ENCODE measurements around the gene CCL4.
A peak's percentile ranks its signal among the peaks of the same experiment; 100 is the strongest.
"Not testable (repeated sequence)": the region's sequence is repeated elsewhere in the genome, so short reads cannot be mapped to it uniquely, and the experiment has no call there.

Gene CCL4

GRCh38 chr17:36103401-36103975 lies at the start of gene CCL4:
Gene CCL4, plus strand, starts transcription at chr17:36103827. Its CDS starts 79 bp downstream, at chr17:36103906.
- H3K27me3 ChIP-seq (replicated peaks; ENCODE audit: insufficient read depth, low read length); H3K36me3 ChIP-seq (replicated peaks; ENCODE audit: insufficient read depth, low read length); H3K79me2 ChIP-seq (ENCODE audit: low read length); H3K9me3 ChIP-seq (replicated peaks; ENCODE audit: insufficient read depth, low read length); H3K9me2 ChIP-seq (replicated peaks; ENCODE audit: insufficient read depth, low read length); H4K20me1 ChIP-seq (ENCODE audit: insufficient read depth, low read length); H2AFZ ChIP-seq (ENCODE audit: low read length): not testable (repeated sequence)
- Histone ChIP-seq H3K27ac (ENCODE audit: low read length) (peak within 1 kb of the TSS; percentile 91), H3K4me1 (ENCODE audit: low read length) (peaks cover 43% of the 10 kb centered on the region), H3F3A (ENCODE audit: insufficient read depth, low read length) (peaks cover 14% of the 10 kb centered on the region), H3K4me3 (ENCODE audit: low read length) (peak within 1 kb of the TSS; percentile 22; the same call in 1 of the 2 replicates), H3K4me2 (ENCODE audit: low read depth, low read length) (peak within 1 kb of the TSS; percentile 27; the same call in 1 of the 2 replicates), H3K9ac (ENCODE audit: low read length) (peak within 1 kb of the TSS; percentile 57)
- DNase-seq, result peak; percentile 36

GRCh38 chr17:36055171-36055570 lies 48.5 kb upstream of the CCL4 start:
- Histone ChIP-seq H3F3A (ENCODE audit: insufficient read depth, low read length) (no peaks in the 10 kb centered on the region), H3K4me3 (ENCODE audit: low read length) (no peak overlapping the region), H3K79me2 (ENCODE audit: low read length) (no peaks in the 10 kb centered on the region), H3K9me3 (replicated peaks; ENCODE audit: insufficient read depth, low read length) (no peaks in the 10 kb centered on the region), H4K20me1 (ENCODE audit: insufficient read depth, low read length) (no peaks in the 10 kb centered on the region), H3K4me2 (ENCODE audit: low read depth, low read length) (no peak overlapping the region), H3K27ac (ENCODE audit: low read length) (no peak overlapping the region), H3K27me3 (replicated peaks; ENCODE audit: insufficient read depth, low read length) (no peaks in the 10 kb centered on the region), H3K9me2 (replicated peaks; ENCODE audit: insufficient read depth, low read length) (no peaks in the 10 kb centered on the region), H2AFZ (ENCODE audit: low read length) (no peak overlapping the region), H3K36me3 (replicated peaks; ENCODE audit: insufficient read depth, low read length) (no peaks in the 10 kb centered on the region), H3K4me1 (ENCODE audit: low read length) (no peaks in the 10 kb centered on the region), H3K9ac (ENCODE audit: low read length) (no peak overlapping the region)
- DNase-seq, result no peak
- TF ChIP-seq EZH2 (optimal IDR thresholded peaks at IDR 0.05; ENCODE audit: low read depth, low read length) (no peak), CTCF (IDR thresholded peaks at IDR 0.05; ENCODE audit: low read length) (no peak), EZH2phosphoT487 (IDR thresholded peaks at IDR 0.05; ENCODE audit: low read length) (no peak)

- H2AFZ ChIP-seq (ENCODE audit: low read length), result no peak overlapping the region
- no peaks in the 10 kb centered on the region for H3K9me2 ChIP-seq (replicated peaks; ENCODE audit: insufficient read depth, low read length)
- no peaks in the 10 kb centered on the region for H3K36me3 ChIP-seq (replicated peaks; ENCODE audit: insufficient read depth, low read length)
- H3F3A ChIP-seq (ENCODE audit: insufficient read depth, low read length), result no peaks in the 10 kb centered on the region
- no peak for DNase-seq
- H3K9me3 ChIP-seq (replicated peaks; ENCODE audit: insufficient read depth, low read length), result no peaks in the 10 kb centered on the region
- H3K79me2 ChIP-seq (ENCODE audit: low read length), result no peaks in the 10 kb centered on the region
- no peak overlapping the region for H3K4me2 ChIP-seq (ENCODE audit: low read depth, low read length)
- H3K27ac ChIP-seq (ENCODE audit: low read length), result no peak overlapping the region
- no peak overlapping the region for H3K4me3 ChIP-seq (ENCODE audit: low read length)
- H4K20me1 ChIP-seq (ENCODE audit: insufficient read depth, low read length), result no peaks in the 10 kb centered on the region
- H3K4me1 ChIP-seq (ENCODE audit: low read length), result no peaks in the 10 kb centered on the region
- no peaks in the 10 kb centered on the region for H3K27me3 ChIP-seq (replicated peaks; ENCODE audit: insufficient read depth, low read length)
- TF ChIP-seq CTCF (IDR thresholded peaks at IDR 0.05; ENCODE audit: low read length), result no peak
- TF ChIP-seq EZH2 (optimal IDR thresholded peaks at IDR 0.05; ENCODE audit: low read depth, low read length), result no peak
- TF ChIP-seq EZH2phosphoT487 (IDR thresholded peaks at IDR 0.05; ENCODE audit: low read length), result no peak
- no peak overlapping the region for H3K9ac ChIP-seq (ENCODE audit: low read length)
These were observed 47.6 kb upstream of the CCL4 start for GRCh38 chr17:36055921-36056520.

GRCh38 chr17:36057911-36058310 lies 45.7 kb upstream of the CCL4 start:
- no peak overlapping the region for H3K4me2 ChIP-seq (ENCODE audit: low read depth, low read length)
- no peak for DNase-seq
- no peak overlapping the region for H3K9ac ChIP-seq (ENCODE audit: low read length)
- no peaks in the 10 kb centered on the region for H3K9me3 ChIP-seq (replicated peaks; ENCODE audit: insufficient read depth, low read length)
- no peaks in the 10 kb centered on the region for H3K27me3 ChIP-seq (replicated peaks; ENCODE audit: insufficient read depth, low read length)
- no peaks in the 10 kb centered on the region for H4K20me1 ChIP-seq (ENCODE audit: insufficient read depth, low read length)
- H2AFZ ChIP-seq (ENCODE audit: low read length), result no peak overlapping the region
- no peaks in the 10 kb centered on the region for H3F3A ChIP-seq (ENCODE audit: insufficient read depth, low read length)
- H3K27ac ChIP-seq (ENCODE audit: low read length), result no peak overlapping the region
- no peaks in the 10 kb centered on the region for H3K4me1 ChIP-seq (ENCODE audit: low read length)
- no peaks in the 10 kb centered on the region for H3K36me3 ChIP-seq (replicated peaks; ENCODE audit: insufficient read depth, low read length)
- H3K4me3 ChIP-seq (ENCODE audit: low read length), result no peak overlapping the region
- TF ChIP-seq CTCF (IDR thresholded peaks at IDR 0.05; ENCODE audit: low read length) (no peak), EZH2phosphoT487 (IDR thresholded peaks at IDR 0.05; ENCODE audit: low read length) (no peak), EZH2 (optimal IDR thresholded peaks at IDR 0.05; ENCODE audit: low read depth, low read length) (no peak)
- H3K9me2 ChIP-seq (replicated peaks; ENCODE audit: insufficient read depth, low read length), result no peaks in the 10 kb centered on the region
- no peaks in the 10 kb centered on the region for H3K79me2 ChIP-seq (ENCODE audit: low read length)
